GM23338 (cell line): ENCODE results near the gene LCOR. TPM values are rescaled to one million over a fixed set of nuclear protein-coding genes. Genes with fewer than 3 reads are reported as not detected.

Source experiments
- ATAC-seq: fragments of 200-7000 bp; cut with Tn5 transposase; 3 replicates; pipeline ENCODE4 v1.9.1; 2020
- DNase-seq: peaks from one replicate; pipeline ENCODE4 v3.0.0-alpha.2; 2015; ENCODE audit warnings: low spot score
- H2AFZ ChIP-seq: fragments of 200-600 bp; sonication (generic); 2 replicates; pipeline ENCODE4 v1.8.0; 2016; ENCODE audit warnings: antibody characterized with exemption, mild to moderate bottlenecking, moderate library complexity
- H3F3A ChIP-seq: fragments of 200-600 bp; sonication (generic); replicated peaks from 2 replicates; pipeline ENCODE4 v1.8.0; 2017; ENCODE audit warnings: antibody characterized with exemption, mixed run types, low read depth
- H3K27ac ChIP-seq: fragments of 200-600 bp; sonication (generic); 2 replicates; pipeline ENCODE4 v1.6.1; 2016; ENCODE audit warnings: low read depth
- H3K27me3 ChIP-seq: fragments of 200-600 bp; sonication (generic); 2 replicates; pipeline ENCODE4 v1.8.0; 2016; ENCODE audit warnings: mild to moderate bottlenecking, mixed run types, moderate library complexity; ENCODE audit not compliant: insufficient read depth
- H3K36me3 ChIP-seq: fragments of 200-600 bp; sonication (generic); 2 replicates; pipeline ENCODE4 v1.8.0; 2016; ENCODE audit warnings: mild to moderate bottlenecking; ENCODE audit not compliant: insufficient read depth
- H3K4me1 ChIP-seq: fragments of 200-600 bp; sonication (generic); 2 replicates; pipeline ENCODE4 v1.8.0; 2016; ENCODE audit warnings: mild to moderate bottlenecking, moderate library complexity; ENCODE audit not compliant: insufficient read depth
- H3K4me2 ChIP-seq: fragments of 200-600 bp; sonication (generic); 2 replicates; pipeline ENCODE4 v1.7.1; 2017; ENCODE audit warnings: mixed run types
- H3K4me3 ChIP-seq: fragments of 200-600 bp; sonication (generic); 2 replicates; pipeline ENCODE4 v1.6.1; 2016; ENCODE audit warnings: mixed run types
- H3K79me2 ChIP-seq: fragments of 200-600 bp; sonication (generic); replicated peaks from 2 replicates; pipeline ENCODE4 v1.8.0; 2017; ENCODE audit warnings: mild to moderate bottlenecking; ENCODE audit not compliant: insufficient read depth
- H3K9me2 ChIP-seq: fragments of 200-600 bp; sonication (generic); 2 replicates; pipeline ENCODE4 v1.8.0; 2017; ENCODE audit not compliant: insufficient read depth
- H4K20me1 ChIP-seq: fragments of 200-600 bp; sonication (generic); replicated peaks from 2 replicates; pipeline ENCODE4 v1.8.0; 2017; ENCODE audit warnings: mild to moderate bottlenecking; ENCODE audit not compliant: insufficient read depth
- H3K27ac Mint-ChIP-seq: 2 replicates; pipeline ENCODE4 v1.8.0; 2020; ENCODE audit warnings: inconsistent platforms, mild to moderate bottlenecking, moderate library complexity, mixed read lengths
- H3K27me3 Mint-ChIP-seq: 3 replicates; pipeline ENCODE4 v1.8.0; 2022; ENCODE audit warnings: low read depth, mild to moderate bottlenecking, moderate library complexity, mixed read lengths, inconsistent platforms; ENCODE audit not compliant: insufficient read depth, poor library complexity
- H3K36me3 Mint-ChIP-seq: 3 replicates; pipeline ENCODE4 v1.8.0; 2021; ENCODE audit warnings: low read depth, mild to moderate bottlenecking, inconsistent platforms, moderate library complexity, mixed read lengths
- H3K4me1 Mint-ChIP-seq: 3 replicates; pipeline ENCODE4 v1.8.0; 2020; ENCODE audit warnings: mild to moderate bottlenecking, inconsistent platforms, mixed read lengths
- H3K4me3 Mint-ChIP-seq: 3 replicates; pipeline ENCODE4 v1.8.0; 2021; ENCODE audit warnings: moderate library complexity, mild to moderate bottlenecking, inconsistent platforms, mixed read lengths
- H3K9me3 Mint-ChIP-seq: 3 replicates; pipeline ENCODE4 v1.8.0; 2020; ENCODE audit warnings: moderate library complexity, mild to moderate bottlenecking, inconsistent platforms, mixed read lengths
- CREB1 ChIP-seq: fragments of 250-450 bp; sonication (Bioruptor Pico); IDR thresholded peaks from 2 replicates; pipeline ENCODE4 v1.5.0; 2020; ENCODE audit warnings: low read depth, mild to moderate bottlenecking, moderate library complexity
- EZH2phosphoT487 ChIP-seq: fragments of 200-600 bp; sonication (generic); IDR thresholded peaks from one replicate; pipeline ENCODE4 v1.8.1; 2018; ENCODE audit warnings: antibody characterized with exemption; ENCODE audit not compliant: unreplicated experiment
- JUNB ChIP-seq: IDR thresholded peaks from one replicate; pipeline ENCODE4 v1.6.1; 2016; ENCODE audit warnings: antibody characterized with exemption; ENCODE audit not compliant: unreplicated experiment
- NANOG ChIP-seq: IDR thresholded peaks from 2 replicates; pipeline ENCODE4 v1.6.1; 2016; ENCODE audit warnings: antibody characterized with exemption, borderline replicate concordance
- POLR2AphosphoS5 ChIP-seq: IDR thresholded peaks from 2 replicates; pipeline ENCODE4 v1.6.1; 2016; ENCODE audit warnings: antibody characterized with exemption, low read depth
- STAT1 ChIP-seq: IDR thresholded peaks from one replicate; pipeline ENCODE4 v1.6.1; 2016; ENCODE audit warnings: antibody characterized with exemption; ENCODE audit not compliant: unreplicated experiment
- ZNF331 ChIP-seq: fragments of 250-450 bp; sonication (Bioruptor Pico); IDR thresholded peaks from 2 replicates; pipeline ENCODE4 v1.5.0; 2020; ENCODE audit warnings: low read depth, mild to moderate bottlenecking, moderate library complexity
- ZNF462 ChIP-seq: fragments of 250-450 bp; sonication (Bioruptor Pico); IDR thresholded peaks from 2 replicates; pipeline ENCODE4 v1.5.0; 2020; ENCODE audit warnings: mild to moderate bottlenecking, moderate library complexity
- polyA plus RNA-seq: library from polyadenylated mRNA; unstranded; fragments of >200 nt; fragmentation: Nextera tagmentation; extraction: Ambion mirVana; gene quantifications from 2 replicates; pipeline ENCODE4 v1.2.1, GENCODE V29; 2016
- total RNA-seq: library from RNA; depleted of rRNA; stranded (reverse); fragments of >200 nt; shearing (Covaris generic); gene quantifications from 2 replicates; pipeline ENCODE4 v1.2.3, GENCODE V29; 2014
- TF ChIP-seq, protein P1 (sequence below), 2 experiments: fragments of 200-600 bp in 1 of 2; sonication (generic) in 1 of 2; conservative IDR thresholded peaks; 2 replicates each; pipeline versions ENCODE4 v1.5.1 to v1.6.1; 2016 to 2017; ENCODE audit warnings: antibody characterized with exemption in 2 of 2, low read depth in 2 of 2, mild to moderate bottlenecking in 2 of 2, moderate library complexity in 1 of 2

The LCOR gene
- total and polyA plus RNA-seq, 2 experiments from 2014 or later = 6.9 to 14.9 TPM

GRCh38 chr10:96791902-96792301 lies 40.2 kb upstream of the LCOR start:
- peaks cover 4% of the 10 kb centered on the region; the same call in 2 of the 3 replicates for H3K9me3 Mint-ChIP-seq

DNA sequence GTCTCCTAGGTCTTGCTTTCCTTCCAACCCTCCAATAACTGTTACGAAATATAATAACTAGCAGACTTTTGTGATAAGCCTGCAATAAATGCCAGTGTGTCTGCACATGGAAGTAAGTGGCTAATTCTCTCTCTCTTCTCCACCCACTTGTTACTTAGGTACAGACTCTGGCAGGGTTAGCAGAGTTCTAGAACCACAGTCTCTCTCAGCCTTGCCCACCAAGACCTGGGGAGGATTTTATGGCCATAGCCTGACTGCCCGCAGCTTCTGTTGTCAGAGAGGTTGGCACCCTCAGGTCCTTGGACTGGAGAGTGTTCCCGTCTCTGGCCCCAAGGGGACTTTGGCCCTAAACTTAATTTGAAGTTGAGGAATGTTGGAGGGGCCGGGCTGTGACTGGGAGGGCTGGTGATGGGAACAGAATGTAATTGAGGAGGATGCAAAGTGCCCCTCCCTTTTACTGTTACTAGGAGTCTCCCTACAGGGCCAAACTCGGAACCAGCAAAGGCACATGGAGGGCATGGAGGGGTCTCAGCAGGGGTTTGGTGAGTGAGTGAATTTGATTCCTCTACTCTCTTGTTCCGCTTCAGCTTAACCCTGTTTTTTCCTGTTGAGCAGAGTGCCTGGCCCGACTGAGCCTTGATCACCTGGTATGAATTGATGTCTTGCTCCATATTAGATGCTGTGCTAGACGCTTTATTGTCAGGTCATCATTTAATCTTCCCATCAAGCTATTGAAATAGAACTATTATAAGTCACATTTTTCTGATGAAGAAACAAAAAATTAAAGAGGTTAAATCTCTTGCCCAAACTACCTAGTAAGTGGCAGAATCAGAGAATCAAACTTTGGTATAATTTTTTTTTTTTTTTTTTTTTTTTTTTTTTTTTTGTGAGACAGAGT lies 37.0 kb upstream of the LCOR start:
- H3K4me3 ChIP-seq = no peak overlapping the region
- H3K4me2 ChIP-seq = no peak overlapping the region
- Mint-ChIP-seq H3K4me1 (no peaks in the 10 kb centered on the region), H3K4me3 (no peak overlapping the region), H3K27me3 (peaks cover 2% of the 10 kb centered on the region), H3K9me3 (no peaks in the 10 kb centered on the region), H3K27ac (no peak overlapping the region), H3K36me3 (no peaks in the 10 kb centered on the region)
- ATAC-seq = peak; percentile 65
- no peaks in the 10 kb centered on the region for H4K20me1 ChIP-seq
- peak overlapping the region; percentile 90; the same call in 1 of the 2 replicates for H2AFZ ChIP-seq
- no peaks in the 10 kb centered on the region for H3K79me2 ChIP-seq
- no peaks in the 10 kb centered on the region for H3K4me1 ChIP-seq
- no peaks in the 10 kb centered on the region for H3K36me3 ChIP-seq
- no peak overlapping the region for H3K27ac ChIP-seq
- DNase-seq = peak; percentile 16
- no peaks in the 10 kb centered on the region for H3F3A ChIP-seq
- no peaks in the 10 kb centered on the region for H3K9me2 ChIP-seq
- H3K27me3 ChIP-seq = no peaks in the 10 kb centered on the region
- no peak for TF ChIP-seq JUNB
- no peak for TF ChIP-seq NANOG
- no peak for TF ChIP-seq EZH2phosphoT487
- no peak for TF ChIP-seq POLR2AphosphoS5
- no peak for TF ChIP-seq ZNF462 (CRISPR knock-in tag)
- no peak for TF ChIP-seq STAT1
- TF ChIP-seq ZNF331 (CRISPR knock-in tag) = no peak
- TF ChIP-seq CREB1 (CRISPR knock-in tag) = no peak
- TF ChIP-seq, protein P1, sequence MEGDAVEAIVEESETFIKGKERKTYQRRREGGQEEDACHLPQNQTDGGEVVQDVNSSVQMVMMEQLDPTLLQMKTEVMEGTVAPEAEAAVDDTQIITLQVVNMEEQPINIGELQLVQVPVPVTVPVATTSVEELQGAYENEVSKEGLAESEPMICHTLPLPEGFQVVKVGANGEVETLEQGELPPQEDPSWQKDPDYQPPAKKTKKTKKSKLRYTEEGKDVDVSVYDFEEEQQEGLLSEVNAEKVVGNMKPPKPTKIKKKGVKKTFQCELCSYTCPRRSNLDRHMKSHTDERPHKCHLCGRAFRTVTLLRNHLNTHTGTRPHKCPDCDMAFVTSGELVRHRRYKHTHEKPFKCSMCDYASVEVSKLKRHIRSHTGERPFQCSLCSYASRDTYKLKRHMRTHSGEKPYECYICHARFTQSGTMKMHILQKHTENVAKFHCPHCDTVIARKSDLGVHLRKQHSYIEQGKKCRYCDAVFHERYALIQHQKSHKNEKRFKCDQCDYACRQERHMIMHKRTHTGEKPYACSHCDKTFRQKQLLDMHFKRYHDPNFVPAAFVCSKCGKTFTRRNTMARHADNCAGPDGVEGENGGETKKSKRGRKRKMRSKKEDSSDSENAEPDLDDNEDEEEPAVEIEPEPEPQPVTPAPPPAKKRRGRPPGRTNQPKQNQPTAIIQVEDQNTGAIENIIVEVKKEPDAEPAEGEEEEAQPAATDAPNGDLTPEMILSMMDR (conservative IDR thresholded peaks at IDR 0.05; ENCODE audit: low read depth in 2 of 2) = no peak

More at GRCh38 chr10:96791902-96792301, 40.2 kb upstream of the LCOR start:
- no peaks in the 10 kb centered on the region for H3K4me1 Mint-ChIP-seq
- no peak overlapping the region for H3K27ac ChIP-seq
- H3K36me3 ChIP-seq = no peaks in the 10 kb centered on the region
- no peaks in the 10 kb centered on the region for H3K36me3 Mint-ChIP-seq
- H4K20me1 ChIP-seq = no peaks in the 10 kb centered on the region
- H3K27me3 ChIP-seq = no peaks in the 10 kb centered on the region
- H3K27me3 Mint-ChIP-seq = peaks cover 2% of the 10 kb centered on the region
- TF ChIP-seq STAT1 (no peak), NANOG (no peak), EZH2phosphoT487 (no peak)
- no peak for ATAC-seq
- H3K4me3 ChIP-seq = no peak overlapping the region
- no peak overlapping the region for H3K4me2 ChIP-seq
- H2AFZ ChIP-seq = no peak overlapping the region
- H3K79me2 ChIP-seq = no peaks in the 10 kb centered on the region
- H3K9me2 ChIP-seq = no peaks in the 10 kb centered on the region
- no peaks in the 10 kb centered on the region for H3F3A ChIP-seq
- no peak for DNase-seq
- H3K4me1 ChIP-seq = no peaks in the 10 kb centered on the region
- no peak overlapping the region for H3K4me3 Mint-ChIP-seq
- H3K27ac Mint-ChIP-seq = no peak overlapping the region
